Measurements from ENCODE around the gene KIAA0232.

KIAA0232 gene

DNA sequence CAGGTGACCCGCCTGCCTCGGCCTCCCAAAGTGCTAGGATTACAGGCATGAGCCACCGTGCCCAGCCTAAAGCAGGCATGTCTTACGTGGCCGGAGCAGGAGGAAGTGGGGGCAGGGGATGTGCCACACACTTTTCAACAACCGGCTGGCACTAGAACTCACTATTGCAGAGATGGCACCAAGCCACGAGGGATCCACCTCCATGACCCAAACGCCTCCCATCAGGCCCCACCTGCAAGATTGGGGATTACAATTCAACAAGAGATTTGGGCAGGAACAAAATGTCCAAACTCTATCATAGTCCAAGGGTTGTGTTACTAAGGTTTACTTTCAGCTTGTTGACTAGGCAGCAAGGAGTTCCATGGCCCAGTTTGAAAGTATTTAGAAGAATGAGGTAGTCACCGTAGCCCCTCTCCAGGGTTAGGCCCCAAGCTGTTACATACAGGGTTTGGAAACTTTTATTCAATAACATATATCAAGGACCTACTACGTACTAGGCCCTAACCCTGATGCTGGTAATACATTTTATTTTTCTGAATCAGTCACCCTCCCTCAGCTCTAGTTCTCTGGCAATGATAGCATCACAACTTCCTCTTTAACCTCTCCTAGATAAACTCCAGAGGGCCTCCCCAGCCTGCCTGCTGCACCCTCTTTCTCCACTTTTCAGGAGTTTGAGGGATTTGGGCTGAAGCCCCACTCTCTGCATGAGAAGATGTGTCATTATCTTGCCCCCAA is 109.1 kb downstream of the KIAA0232 start:
- Histone ChIP-seq H3K27me3 (no peaks in the 10 kb centered on the region), H3K9me3 (peaks cover 3% of the 10 kb centered on the region; the same call in 1 of the 2 replicates), H3K4me3 (ENCODE audit: low read depth, low read length) (peak overlapping the region; percentile 21), H3K4me1 (peaks cover 12% of the 10 kb centered on the region), H3K36me3 (no peaks in the 10 kb centered on the region)
- TF ChIP-seq, protein P1, sequence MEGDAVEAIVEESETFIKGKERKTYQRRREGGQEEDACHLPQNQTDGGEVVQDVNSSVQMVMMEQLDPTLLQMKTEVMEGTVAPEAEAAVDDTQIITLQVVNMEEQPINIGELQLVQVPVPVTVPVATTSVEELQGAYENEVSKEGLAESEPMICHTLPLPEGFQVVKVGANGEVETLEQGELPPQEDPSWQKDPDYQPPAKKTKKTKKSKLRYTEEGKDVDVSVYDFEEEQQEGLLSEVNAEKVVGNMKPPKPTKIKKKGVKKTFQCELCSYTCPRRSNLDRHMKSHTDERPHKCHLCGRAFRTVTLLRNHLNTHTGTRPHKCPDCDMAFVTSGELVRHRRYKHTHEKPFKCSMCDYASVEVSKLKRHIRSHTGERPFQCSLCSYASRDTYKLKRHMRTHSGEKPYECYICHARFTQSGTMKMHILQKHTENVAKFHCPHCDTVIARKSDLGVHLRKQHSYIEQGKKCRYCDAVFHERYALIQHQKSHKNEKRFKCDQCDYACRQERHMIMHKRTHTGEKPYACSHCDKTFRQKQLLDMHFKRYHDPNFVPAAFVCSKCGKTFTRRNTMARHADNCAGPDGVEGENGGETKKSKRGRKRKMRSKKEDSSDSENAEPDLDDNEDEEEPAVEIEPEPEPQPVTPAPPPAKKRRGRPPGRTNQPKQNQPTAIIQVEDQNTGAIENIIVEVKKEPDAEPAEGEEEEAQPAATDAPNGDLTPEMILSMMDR (IDR thresholded peaks at IDR 0.05; ENCODE audit: low read depth, low read length): no peak
- DNase-seq: no peak

DNA sequence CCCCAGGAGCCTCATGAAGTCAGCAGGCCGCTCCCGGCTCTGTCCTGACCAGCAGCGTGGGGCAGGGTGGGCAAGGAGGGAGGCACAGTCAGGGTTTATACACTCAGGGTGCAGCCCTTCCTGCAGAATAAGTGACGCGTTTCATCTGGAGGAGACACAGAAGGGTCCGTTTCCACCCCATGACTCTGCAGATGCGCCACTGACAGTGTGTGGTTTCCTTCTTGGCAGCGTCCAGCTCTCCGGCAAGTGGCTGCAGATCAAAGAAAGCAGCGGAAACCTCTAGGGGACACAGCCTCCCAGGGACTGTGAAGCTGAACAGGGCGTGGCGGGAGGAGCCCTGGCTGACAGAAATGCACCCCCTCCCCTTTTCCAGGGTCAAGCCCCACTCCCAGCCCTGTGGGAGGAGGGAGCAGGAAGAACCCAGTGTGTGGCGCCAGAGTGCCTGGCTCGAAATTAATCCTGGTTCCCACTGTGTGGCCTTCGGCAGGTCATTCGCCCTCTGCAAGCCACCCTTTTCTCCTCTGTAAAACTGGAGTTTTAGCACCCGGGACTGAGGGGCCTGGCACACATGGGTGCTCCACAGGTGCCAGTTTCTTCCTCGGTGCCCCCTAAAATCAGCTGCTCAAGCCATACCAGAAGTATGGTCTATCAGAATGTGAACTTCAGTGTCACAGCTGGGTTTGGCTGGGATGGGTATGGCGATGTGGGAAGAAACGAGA is 109.8 kb downstream of the KIAA0232 start:
- Histone ChIP-seq H3K9me3 (peaks cover 3% of the 10 kb centered on the region; the same call in 1 of the 2 replicates), H3K4me1 (peaks cover 12% of the 10 kb centered on the region), H3K36me3 (no peaks in the 10 kb centered on the region), H3K4me3 (ENCODE audit: low read depth, low read length) (peak overlapping the region; percentile 21), H3K27me3 (no peaks in the 10 kb centered on the region)
- DNase-seq: peak; percentile 73
- TF ChIP-seq, protein P1 (IDR thresholded peaks at IDR 0.05; ENCODE audit: low read depth, low read length): peak; percentile 44

DNA sequence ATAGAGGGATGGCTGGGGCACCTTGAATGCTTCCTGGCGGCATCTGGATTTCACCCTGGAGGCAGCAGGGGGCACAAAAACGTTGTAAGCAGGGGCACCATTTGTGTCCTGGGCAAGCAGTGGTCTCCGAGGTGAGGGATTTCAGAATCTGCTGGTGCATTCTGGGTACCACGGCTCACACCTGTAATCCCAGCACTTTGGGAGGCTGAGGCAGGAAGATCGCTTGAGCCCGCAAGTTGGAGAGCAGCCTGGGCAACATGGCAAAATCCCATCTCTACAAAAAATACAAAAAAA is 110.3 kb downstream of the KIAA0232 start:
- TF ChIP-seq, protein P1 (IDR thresholded peaks at IDR 0.05; ENCODE audit: low read depth, low read length): no peak
- Histone ChIP-seq H3K27me3 (no peaks in the 10 kb centered on the region), H3K4me1 (peaks cover 12% of the 10 kb centered on the region), H3K36me3 (no peaks in the 10 kb centered on the region), H3K9me3 (peaks cover 3% of the 10 kb centered on the region; the same call in 1 of the 2 replicates), H3K4me3 (ENCODE audit: low read depth, low read length) (no peak overlapping the region)
- DNase-seq: no peak

DNA sequence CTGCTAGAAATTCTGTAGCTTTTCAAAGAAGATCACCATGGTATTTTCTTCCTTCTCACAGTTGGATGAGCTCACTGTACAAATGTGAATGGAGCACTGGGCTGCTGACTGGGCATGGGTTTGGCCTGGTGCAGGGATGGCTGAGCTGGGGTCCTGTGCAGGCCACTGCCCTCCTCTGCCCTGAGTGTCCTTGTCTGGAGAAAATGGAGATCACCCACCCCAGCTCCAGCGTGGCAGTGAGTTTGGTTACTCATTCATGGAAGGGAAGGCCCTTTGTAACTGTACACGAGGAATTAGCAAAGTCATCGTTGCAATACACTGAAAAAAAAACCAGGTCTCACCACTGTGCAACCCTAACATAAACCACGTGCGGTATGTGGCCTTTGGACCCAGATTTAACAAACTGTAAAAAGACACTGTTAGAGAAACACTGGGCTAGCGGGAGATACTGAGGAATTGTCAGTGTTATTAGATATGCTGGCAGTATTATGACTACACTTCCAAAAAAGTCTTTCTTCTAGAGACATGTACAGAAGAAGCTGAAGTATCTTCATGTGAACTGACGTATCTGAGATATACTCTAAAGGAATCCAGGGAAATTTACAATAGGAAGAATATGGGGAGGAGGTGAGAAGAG is 111.0 kb downstream of the KIAA0232 start:
- no peak overlapping the region for H3K4me3 ChIP-seq (ENCODE audit: low read depth, low read length)
- H3K9me3 ChIP-seq: peaks cover 3% of the 10 kb centered on the region; the same call in 1 of the 2 replicates
- DNase-seq: no peak
- H3K27me3 ChIP-seq: no peaks in the 10 kb centered on the region
- TF ChIP-seq, protein P1 (IDR thresholded peaks at IDR 0.05; ENCODE audit: low read depth, low read length): no peak
- H3K4me1 ChIP-seq: peaks cover 12% of the 10 kb centered on the region
- no peaks in the 10 kb centered on the region for H3K36me3 ChIP-seq

DNA sequence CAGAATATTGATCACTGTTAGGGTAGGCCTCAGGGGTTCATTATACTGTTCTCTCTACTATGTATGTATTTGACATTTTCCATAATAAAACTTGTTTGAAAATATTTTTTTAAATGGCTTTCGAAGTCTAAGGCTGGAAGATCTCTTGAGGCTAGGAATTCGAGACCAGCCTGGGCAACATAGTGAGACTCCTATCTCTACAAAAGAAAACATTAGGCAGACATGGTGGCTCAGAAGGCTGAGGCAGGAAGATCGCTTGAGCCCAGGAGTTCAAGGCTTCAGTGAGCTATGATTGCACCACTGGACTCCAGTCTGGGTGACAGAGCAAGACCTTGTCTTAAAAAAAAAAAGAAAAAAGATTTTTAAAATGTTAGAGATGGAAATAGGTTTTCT is 111.6 kb downstream of the KIAA0232 start:
- no peak for DNase-seq
- Histone ChIP-seq H3K4me1 (peaks cover 12% of the 10 kb centered on the region), H3K4me3 (ENCODE audit: low read depth, low read length) (no peak overlapping the region), H3K36me3 (no peaks in the 10 kb centered on the region), H3K9me3 (peaks cover 3% of the 10 kb centered on the region; the same call in 1 of the 2 replicates), H3K27me3 (no peaks in the 10 kb centered on the region)
- TF ChIP-seq, protein P1 (IDR thresholded peaks at IDR 0.05; ENCODE audit: low read depth, low read length): no peak
